Measurements from ENCODE around the gene DIPK1B.

The DIPK1B gene

GRCh38 chr9:136720251-136720897, 8.0 kb downstream of the DIPK1B start:
- peak; percentile 39 for DNase-seq

GRCh38 chr9:136720898-136721338, 8.5 kb downstream of the DIPK1B start:
- no peak for DNase-seq

GRCh38 chr9:136721339-136722092, 9.1 kb downstream of the DIPK1B start:
- DNase-seq = peak; percentile 38

- no peak for DNase-seq
Measured at GRCh38 chr9:136722093-136722968, 10.0 kb downstream of the DIPK1B start.

GRCh38 chr9:136722969-136723356, 10.6 kb downstream of the DIPK1B start:
- DNase-seq = no peak

GRCh38 chr9:136723362-136723976, 11.1 kb downstream of the DIPK1B start:
- DNase-seq = no peak

- no peak for DNase-seq
Measured at GRCh38 chr9:136723989-136724388, 11.6 kb downstream of the DIPK1B start.

GRCh38 chr9:136724772-136725171, 12.4 kb downstream of the DIPK1B start:
- DNase-seq = no peak

GRCh38 chr9:136725612-136726011, 13.2 kb downstream of the DIPK1B start:
- DNase-seq = peak; percentile 30

GRCh38 chr9:136726118-136726517, 13.7 kb downstream of the DIPK1B start:
- DNase-seq = no peak

GRCh38 chr9:136726631-136727191, 14.3 kb downstream of the DIPK1B start:
- no peak for DNase-seq

GRCh38 chr9:136728080-136728547, 15.7 kb downstream of the DIPK1B start:
- peak; percentile 90 for DNase-seq

GRCh38 chr9:136728548-136729123, 16.3 kb downstream of the DIPK1B start:
- peak; percentile 18 for DNase-seq

GRCh38 chr9:136729144-136729543, 16.8 kb downstream of the DIPK1B start:
- no peak for DNase-seq

- DNase-seq = no peak
Measured at GRCh38 chr9:136729926-136730325, 17.6 kb downstream of the DIPK1B start.

- no peak for DNase-seq
Measured at GRCh38 chr9:136732444-136733178, 20.2 kb downstream of the DIPK1B start.

- no peak for DNase-seq
Measured at GRCh38 chr9:136733611-136734010, 21.2 kb downstream of the DIPK1B start.

- DNase-seq = no peak
Measured at GRCh38 chr9:136734837-136735496, 22.6 kb downstream of the DIPK1B start.

GRCh38 chr9:136735812-136736480, 23.6 kb downstream of the DIPK1B start:
- DNase-seq = no peak

- no peak for DNase-seq
Measured at GRCh38 chr9:136738960-136739359, 26.6 kb downstream of the DIPK1B start.

All from fibroblast of skin of abdomen (primary cell).